Putamen (tissue), 1 donor: Measurements from ENCODE around the gene KRTAP17-1.
"Not testable (repeated sequence)": the region's sequence is repeated elsewhere in the genome, so short reads cannot be mapped to it uniquely, and the experiment has no call there.

Experiments
- DNase-seq: peaks from one replicate; pipeline ENCODE4 v3.0.0-alpha.2; 2016; ENCODE audit warnings: low spot score

The KRTAP17-1 gene, protein sequence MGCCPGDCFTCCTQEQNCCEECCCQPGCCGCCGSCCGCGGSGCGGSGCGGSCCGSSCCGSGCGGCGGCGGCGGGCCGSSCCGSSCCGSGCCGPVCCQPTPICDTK

DNA sequence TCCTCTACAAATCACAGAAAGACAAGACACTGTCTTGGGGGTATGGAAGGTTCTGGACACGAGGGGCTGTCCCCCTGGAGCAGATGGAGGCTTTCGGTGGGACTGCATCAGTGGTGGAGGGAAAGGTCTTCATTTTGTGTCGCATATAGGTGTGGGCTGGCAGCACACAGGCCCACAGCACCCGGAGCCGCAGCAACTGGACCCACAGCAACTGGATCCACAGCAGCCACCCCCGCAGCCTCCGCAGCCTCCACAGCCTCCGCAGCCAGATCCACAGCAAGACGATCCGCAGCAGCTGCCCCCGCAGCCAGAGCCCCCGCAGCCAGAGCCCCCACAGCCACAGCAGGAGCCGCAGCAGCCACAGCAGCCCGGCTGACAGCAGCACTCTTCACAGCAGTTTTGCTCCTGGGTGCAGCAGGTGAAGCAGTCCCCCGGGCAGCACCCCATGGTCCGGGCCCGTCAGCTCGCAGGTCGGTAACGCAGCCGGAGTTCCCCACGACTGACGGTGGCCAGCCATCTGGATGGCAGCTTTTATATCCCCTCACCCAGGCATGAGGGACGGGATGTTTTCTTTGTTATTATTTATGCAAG lies at the start of gene KRTAP17-1:
KRTAP17-1 (minus strand) TSS at position 507 of the 591 bp plus-strand sequence; CDS start at position 447, 60 bp downstream.
- DNase-seq: no peak

DNA sequence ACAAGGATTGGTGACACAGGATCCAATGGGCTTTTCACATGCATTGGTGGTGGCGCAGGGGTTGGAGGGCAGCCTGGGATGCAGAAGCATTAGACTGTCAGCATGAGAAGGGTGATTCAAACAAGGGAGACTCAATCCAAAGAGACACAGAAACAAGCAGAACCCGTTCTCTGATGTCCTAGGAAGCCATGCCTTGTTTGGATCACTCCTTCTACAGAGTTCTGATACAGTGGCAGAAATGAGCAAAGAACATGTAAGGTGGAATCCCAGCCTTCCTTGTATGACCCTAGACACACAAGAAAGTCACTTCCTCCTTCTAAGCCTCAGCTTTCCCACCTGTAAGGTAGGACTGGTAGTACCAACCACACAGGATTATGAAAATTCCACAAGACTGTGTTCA lies 48.4 kb upstream of the KRTAP17-1 start:
- no peak for DNase-seq

DNA sequence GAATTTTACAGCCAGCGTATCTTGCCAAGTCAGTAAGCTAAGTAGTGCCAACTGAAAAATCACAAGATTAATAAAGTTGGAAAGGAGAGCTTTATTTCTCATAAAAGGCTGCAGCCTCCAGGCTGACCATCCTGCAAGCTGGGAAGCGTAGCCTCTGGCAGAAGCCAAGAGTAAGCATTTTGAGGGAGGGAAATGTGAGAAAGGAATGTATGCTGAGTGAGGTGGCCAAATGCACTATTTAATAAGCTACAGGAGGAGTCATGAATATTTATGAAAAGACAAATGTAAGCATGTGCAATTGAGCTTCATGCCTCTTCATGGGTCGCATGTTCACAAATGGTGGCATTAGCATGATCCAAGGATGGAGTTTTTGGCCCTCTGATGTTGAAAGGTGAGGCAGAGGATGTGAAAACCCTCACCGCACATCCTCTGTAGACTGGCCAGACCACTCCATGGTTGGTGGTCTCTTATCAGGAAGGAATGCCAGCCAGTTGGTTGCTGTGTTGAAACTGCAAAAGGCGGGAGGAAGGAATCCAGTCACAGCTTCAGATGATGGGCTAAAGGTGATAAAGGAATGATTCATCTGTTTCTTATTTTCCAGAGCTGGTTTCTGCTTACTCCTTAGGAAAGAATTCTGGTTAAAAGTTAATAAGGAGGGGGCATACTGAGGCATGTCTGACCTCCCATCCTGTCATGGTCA lies 44.9 kb upstream of the KRTAP17-1 start:
- DNase-seq: no peak

DNA sequence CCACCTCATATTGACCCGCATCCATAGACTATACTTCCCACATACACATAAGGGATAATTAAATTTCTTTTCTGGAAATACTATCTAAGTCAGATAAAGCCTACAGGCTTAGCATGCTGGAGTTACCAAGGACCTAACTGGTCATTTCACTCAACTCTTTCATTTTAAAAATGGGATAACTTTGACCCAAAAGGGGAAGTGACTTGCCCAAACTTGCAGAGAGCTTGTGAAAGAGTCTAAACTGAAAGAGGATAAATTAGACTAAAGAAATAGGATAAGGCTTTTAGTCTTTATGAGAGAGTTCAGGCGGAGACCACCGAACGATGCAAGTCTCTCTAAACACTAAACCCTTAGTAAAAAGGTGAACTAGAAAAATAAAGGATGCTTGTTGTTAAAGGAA lies 39.0 kb upstream of the KRTAP17-1 start:
- DNase-seq: no peak

DNA sequence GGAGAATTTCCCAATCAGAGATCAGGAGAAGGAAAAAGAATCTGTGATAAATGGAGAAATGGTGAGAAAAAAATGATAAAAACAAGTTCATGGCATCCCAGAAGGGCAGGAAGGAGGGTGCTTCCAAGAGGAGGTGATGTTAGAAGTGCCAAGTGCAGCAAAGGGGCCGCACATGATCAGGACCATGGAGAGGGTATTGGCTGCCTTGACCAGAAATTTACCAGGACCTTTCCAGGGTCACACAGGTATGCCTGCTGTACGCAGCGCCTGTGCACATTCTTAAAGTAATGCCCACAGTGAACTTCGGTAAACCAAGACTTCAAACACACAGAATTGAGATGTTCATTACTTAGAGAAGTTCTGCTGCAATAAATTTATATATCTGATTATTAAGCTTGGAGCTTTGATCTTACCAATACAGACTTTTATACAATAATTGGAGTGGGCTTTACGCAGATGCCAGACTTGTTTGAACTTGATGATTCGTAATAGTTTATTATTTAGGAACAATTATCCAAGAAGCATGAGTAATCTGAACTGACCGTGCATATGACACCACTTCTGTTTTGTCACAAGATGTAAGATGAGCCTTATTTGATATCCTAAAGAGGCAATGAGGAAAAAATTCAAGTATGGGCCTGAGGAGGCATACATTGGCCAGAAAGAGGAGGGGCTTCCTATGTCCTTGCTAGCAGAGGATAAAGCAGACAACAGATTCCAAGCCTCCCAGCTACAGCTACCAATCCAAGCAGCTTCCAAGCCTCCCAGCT lies 37.3 kb upstream of the KRTAP17-1 start:
- DNase-seq: no peak

DNA sequence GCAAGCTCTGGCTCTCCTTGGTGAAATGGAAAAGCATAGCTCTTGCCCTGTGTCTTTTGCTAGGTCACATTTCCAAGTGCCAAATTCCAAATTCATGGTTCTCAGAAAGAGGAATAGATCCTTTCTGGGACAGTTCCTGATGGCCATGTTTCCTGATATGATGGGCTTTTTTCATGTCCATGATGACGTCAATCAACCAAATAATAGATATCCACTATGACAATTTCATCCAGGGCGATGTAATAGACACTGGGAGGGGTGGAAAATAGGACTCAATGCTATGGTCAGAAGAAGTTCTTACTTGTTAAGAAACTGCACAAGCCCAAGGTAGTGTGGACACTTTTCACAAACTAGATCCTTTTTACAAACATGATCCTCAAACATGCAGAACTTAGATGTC lies 35.7 kb upstream of the KRTAP17-1 start:
- DNase-seq: no peak

DNA sequence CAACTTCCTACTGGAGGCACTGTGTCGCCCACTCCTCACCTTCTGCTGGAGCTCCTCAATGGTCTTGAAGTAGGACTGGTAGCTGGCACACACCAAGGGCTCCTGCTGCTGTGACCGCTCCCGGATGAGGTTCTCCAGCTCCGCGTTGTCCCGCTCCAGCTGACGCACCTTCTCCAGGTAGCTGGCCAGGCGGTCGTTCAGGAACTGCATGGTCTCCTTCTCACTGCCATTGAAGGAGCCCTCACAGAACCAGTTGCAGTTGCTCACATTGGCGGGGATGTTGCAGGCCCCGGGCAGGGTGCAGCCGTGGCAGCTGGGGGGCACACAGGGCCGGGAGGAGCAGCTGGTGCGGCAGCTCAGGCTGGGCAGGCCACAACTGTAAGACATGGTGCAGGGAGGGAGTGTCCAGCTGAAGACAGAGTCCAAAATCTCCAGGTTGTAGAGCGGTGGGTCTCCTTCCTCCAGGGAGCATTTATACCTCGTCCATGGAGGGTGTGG lies 34.9 kb upstream of the KRTAP17-1 start, which contains the start of gene KRT33A:
KRT33A (minus strand) TSS at position 448 of the 498 bp plus-strand sequence; CDS start at position 387, 61 bp downstream.
- DNase-seq: not testable (repeated sequence)

DNA sequence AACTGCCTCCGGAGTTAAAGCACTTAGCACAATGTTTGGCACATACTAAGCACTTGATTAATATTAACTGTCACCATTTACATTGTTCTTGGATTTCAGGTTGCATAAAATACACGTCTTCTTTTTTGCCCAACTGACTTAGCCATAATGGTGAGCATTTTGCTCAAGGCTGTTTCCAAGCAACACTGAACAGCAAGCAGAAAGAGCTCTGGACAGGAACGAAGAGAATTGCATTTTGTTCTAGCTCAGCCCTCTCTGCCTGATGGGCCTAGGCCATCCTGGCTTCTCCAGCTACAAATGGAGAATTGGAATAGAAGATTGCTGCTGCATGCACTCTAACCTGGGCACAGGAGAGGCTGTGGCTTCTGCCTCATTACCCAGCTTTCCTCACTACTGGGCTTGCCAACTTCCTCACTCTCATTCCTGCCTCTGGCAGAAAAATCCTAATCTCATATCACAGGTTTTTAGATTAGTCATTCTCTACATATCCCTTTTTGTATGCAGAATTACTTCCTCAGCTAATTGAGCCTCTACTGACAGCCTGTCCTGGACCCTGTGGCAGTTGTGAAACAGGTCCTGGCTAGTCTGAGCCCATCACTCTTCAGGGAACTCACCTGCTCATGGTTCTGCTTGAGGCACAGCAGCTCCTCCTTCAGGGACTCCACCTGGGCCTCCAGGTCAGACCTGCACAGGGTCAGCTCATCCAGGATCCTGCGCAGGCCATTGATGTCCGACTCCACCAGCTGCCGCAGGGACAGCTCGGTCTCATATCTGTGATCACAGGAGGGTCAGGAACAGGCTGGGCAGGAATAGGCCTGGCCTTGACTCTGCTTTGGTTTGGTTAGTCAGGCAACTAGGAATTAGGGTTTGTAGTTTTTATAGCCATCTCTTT lies 32.6 kb upstream of the KRTAP17-1 start:
- DNase-seq: no peak

DNA sequence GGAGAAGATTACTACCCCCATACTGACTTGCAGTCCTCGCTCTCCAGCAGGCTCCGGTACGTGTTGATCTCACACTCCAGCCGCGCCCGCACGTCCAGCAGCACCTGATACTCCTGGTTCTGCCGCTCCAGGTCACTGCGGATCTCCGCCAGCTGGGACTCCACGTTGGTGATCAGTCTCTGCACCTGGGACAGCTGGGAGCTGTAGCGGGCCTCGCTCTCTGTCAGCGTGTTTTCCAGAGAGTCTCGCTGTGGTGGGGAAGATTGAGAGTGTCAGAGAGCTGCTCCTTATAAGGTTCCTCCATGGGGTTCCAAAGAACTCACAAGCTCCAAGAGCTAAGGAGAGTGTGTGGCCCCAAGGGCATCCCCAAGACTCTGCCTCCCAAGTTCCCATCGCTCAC lies 30.9 kb upstream of the KRTAP17-1 start:
- not testable (repeated sequence) for DNase-seq

DNA sequence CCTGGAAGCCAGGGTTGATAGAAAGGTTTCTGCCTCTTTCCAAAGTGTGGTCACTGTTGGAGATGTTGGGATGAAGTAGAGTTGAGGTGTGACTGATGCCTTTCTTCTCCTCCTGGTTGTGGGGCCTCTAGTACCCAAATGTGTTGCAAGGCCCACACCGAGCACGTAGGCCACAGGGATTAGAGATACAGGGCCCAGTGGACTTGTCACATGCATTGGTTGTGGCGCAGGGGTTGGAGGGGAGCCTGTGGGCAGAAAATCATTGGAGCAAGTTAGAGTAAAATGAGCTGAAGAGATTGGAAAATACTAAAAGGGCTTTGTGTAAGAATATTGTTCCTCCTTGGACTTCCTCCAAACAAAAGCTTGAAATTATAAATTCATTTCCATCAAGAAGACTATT lies 30.5 kb upstream of the KRTAP17-1 start:
- DNase-seq: no peak

DNA sequence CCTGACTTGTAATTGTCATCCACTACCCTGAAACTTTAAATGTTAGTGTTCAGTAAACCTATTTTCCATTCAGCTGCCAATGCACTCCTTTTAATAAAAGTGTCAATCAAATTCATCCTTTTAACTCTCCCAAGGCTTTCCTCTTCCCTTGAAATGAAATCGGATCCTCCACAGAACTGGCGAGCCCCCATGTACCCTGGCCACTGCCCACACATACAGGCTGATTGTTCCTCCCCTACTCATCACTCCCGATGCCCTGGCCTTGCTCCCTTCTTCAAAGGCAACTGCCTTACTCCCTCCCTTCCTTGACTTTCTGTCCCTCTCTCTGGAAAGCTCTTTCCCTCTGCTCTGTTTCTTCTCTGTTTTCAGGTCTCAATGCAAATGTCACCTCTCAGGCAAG lies 27.5 kb upstream of the KRTAP17-1 start:
- no peak for DNase-seq

DNA sequence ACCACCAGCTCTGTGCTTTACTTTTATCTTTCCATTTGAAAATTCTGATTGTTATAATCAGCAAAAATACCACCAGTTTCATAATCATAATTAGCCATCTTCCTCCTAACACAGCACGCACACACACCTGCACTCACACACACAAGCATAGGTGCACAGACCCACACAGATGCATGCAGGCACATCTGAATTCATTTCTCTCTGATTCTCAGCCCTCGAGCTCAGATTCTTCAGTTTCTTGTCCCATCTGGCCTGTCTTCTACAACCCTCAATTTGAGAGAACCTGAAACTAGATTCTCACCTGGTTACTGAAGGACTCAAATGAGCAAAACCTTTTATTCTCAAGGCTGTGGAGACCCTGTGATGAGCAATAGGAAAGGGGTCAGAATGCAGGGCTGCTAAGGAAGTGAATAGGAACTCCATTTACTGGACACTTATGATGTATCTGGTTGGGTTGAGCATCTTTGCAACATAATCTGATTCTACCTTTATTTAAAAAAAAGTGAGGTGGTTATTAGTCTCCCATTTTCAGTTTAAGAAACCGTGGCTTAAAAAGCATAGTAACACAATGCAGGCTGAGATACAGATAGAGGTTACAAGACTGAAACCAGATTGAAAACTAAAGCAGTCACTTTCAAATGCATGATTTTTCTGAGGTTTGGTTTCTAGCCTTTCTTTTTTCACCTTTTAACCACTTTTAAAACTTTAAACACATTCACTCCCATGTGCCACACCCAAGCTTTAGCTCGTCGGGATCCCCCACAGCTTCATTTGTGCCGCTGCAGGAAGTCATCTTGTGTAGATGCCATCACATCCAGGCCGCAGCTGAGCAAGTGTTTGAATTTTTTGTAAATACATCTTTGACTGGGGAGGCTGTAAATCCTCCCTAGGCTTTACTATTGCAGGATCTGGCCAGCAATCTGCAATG lies 25.7 kb upstream of the KRTAP17-1 start:
- no peak for DNase-seq

DNA sequence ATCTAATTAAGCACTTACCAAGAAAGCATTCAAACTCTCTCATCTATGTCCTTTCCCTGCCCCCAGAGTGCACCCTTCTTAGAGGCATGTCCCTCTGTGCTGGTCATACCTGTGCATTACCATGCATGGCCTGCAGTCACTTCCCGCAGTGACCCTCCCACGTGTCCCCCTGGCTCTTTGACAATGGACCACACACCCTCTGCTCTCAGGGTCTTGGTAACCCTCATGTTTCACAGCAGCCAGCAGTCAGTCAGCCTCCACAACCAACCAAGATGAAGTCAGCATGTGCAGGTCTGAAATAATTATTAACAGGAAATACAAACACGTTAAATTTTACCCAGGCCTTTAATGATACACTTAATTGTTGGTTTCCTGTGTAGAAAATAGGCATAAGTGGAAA lies 25.0 kb upstream of the KRTAP17-1 start:
- DNase-seq: no peak

DNA sequence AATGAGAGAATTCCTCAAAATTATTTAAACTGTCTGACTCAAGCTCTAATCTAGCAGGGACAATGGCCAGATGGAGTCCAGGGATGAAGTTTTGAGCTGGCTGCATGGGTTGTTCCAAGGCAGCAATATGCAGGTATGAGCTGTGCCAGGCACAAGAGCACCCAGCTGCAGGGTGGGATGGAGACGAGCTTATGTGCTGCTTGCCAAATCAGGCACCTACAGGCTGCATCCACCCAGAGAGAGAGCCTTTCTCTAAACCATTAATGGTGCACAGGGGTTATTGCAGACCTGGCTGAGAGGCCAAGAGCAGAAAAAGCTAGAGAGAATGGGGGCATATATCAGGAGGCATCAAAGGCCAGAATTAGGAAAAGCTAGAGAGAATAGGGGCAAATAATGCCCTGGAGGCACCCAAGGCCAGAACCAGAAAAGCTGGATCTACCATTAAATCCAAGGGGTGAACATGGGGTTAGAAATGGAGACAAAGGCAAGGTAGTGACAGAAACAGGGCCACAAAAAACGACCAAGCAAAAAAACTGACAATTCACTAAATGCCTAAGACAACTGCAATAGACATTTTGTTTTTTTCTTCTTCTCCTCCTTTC lies 24.2 kb upstream of the KRTAP17-1 start:
- DNase-seq: no peak

DNA sequence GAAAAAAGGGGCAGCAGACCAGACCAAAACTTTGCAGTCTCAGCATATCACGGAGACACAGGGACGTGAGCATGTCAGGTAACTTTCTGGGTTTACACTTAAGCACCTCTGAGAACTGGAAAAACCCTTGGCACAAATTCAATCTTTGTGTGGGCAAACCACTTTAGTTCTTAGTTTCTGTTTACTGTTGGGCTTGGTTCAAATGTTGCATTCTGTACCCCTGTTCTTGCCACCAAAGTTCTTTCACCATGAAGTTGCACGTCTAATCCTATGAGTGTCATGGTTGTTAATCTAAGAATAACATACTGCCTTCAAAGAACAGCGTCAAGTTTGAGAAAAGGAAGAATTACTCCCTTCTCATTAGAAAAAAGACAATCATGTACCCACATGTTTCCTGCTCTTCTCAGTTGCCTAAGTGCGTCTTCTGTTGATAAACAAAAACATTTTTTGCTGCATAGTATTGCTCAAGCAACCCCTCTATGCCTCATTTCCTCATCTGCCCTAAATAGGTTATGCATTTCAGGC lies 23.5 kb upstream of the KRTAP17-1 start:
- no peak for DNase-seq

DNA sequence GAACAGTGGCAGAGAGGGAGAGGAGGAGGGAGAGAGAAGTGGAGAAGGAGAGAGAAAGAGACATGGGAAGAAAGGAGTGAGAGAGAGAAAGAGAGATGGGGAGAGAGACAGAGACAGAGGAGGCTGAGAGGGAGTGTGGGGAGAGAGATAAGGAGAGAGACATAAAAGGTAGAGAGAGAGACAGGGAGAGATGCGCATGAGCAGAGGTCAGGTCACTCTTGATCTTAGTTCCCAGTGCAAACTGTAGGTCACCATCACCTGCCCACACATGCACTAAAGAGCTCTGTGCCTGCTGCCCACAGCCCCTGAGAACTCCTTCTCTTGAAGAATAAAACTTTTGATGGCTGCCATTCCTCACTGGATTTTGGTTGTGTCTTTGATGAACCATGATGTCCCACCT lies 20.2 kb upstream of the KRTAP17-1 start:
- DNase-seq: no peak

DNA sequence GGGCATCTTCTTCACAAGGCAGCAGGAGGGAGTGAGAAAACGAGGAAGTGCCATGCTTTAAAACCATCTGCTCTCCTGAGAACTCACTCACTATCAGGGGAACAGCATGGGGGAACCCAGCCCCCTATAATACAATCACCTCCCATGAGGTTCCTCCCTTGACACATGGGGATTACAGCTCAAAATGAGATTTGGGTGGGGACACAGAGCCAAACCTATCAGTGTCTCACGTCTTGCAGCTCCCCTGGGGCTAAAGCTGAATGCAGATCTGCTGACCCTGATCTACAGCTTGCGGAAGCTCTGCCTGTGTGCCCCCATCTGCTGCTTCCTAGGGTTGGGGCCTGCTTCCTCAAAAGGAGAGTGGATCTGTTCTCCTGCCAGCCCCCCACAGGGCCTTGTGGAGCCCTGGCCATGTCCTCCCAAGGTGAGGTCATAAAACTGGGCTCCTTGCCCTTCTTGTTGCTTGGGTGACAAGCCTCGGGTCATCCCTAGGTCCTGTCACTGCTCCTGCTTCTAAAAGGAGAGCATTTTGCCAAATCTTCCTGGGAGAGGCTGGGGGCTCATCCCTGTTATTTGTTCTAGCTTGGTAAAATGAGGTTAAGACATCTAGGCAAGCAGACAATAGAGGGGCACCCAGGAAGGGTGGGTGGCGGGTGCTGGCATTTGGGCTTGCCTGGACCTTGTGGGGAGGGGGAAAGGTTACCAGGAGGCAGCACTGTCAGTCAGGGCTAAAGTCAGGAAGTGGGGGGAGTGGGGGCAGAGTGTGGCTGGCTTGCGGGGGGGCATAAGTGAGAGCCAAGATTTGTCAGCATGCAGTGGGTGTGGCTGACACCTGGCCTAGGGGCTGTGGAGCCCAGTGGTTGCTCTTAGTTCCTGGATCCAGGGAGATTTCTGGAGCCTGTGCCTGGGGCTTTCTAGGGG lies 19.1 kb upstream of the KRTAP17-1 start:
- DNase-seq: no peak

DNA sequence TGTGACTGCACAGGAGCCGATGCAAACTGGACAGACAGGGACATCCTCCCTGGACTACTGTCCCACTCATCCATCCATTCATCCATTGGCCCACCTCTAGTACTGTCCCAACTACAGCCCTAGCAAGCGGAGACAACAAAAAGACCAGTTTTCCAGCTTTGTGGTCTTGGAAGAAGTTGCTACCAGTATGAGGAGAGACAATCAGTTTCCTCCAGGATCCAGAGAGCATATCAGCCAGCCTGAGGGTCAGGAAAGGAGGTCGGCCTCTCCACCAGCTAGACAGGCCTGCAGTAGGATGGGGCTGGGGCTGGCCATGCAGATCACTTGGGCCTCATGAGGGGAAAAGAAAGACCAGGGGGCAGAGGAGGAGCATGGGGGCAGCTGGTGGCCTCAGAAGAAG lies 18.3 kb upstream of the KRTAP17-1 start:
- no peak for DNase-seq

DNA sequence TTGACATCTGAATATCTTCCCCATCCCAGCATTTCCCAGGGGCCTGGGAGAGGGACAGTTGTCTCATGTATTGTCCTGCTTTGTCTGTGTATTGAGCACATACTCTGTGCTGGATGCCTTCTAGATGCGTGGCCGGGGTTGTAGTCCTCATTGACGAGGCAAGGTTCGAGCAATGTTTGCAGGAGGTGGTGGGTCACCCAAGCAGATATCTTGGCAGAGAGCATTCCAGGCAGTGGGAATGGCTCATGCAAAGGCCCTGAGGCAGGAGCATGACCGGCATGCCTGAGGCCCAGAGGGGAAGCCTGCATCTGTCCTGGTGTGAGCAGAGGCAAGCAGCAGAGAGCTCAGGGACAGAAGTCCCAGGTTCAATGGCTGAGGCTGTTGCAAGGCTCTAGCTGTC lies 17.6 kb upstream of the KRTAP17-1 start:
- no peak for DNase-seq
